Renal cortex interstitium (tissue), 11 donors: ENCODE results near the gene SNRPA. TPM values are rescaled to one million over a fixed set of nuclear protein-coding genes. Genes with fewer than 3 reads are reported as not detected.
A peak's percentile ranks its signal among the peaks of the same experiment; 100 is the strongest.
"Not testable (repeated sequence)": the region's sequence is repeated elsewhere in the genome, so short reads cannot be mapped to it uniquely, and the experiment has no call there.

Experiments used
- DNase-seq, 11 donors: peaks; one replicate each; pipeline ENCODE4 v3.0.0-alpha.2; 2013; ENCODE audit warnings: low read depth in 9 of 11, low spot score in 4 of 11; ENCODE audit errors: extremely low read depth in 1 of 11
- polyA plus RNA-seq, 3 donors: library from polyadenylated mRNA; unstranded; fragments of 120-200 nt; gene quantifications; one replicate each; pipeline ENCODE4 v1.2.1, GENCODE V29; 2013; ENCODE audit not compliant: insufficient read length in 3 of 3

SNRPA gene
- polyA plus RNA-seq, 3 donors, result 111 to 126 (median 117) TPM

DNA sequence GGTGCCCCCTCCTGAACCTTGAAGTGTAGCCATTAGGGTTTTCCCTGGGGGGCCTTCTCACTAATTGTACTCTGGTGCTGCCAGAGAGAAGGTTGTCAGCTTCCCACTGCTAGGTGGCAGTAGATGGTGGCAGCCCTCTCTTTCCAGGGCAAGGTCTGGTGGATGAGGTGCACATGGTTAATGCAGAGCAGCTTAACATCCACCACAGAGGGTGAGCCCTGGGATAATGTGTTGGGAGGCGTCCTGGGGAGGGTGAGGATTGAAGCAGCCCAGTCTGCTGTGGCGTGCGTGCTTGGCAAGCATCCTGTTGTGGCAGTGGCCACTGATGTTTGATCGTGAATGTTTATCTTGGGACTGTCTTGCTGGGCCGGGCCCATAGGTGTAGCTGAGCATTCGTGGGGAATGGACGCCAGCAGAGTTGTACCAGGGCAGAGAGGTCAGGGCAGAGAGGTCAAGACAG is 53.8 kb downstream of the SNRPA start:
- no peak for DNase-seq

DNA sequence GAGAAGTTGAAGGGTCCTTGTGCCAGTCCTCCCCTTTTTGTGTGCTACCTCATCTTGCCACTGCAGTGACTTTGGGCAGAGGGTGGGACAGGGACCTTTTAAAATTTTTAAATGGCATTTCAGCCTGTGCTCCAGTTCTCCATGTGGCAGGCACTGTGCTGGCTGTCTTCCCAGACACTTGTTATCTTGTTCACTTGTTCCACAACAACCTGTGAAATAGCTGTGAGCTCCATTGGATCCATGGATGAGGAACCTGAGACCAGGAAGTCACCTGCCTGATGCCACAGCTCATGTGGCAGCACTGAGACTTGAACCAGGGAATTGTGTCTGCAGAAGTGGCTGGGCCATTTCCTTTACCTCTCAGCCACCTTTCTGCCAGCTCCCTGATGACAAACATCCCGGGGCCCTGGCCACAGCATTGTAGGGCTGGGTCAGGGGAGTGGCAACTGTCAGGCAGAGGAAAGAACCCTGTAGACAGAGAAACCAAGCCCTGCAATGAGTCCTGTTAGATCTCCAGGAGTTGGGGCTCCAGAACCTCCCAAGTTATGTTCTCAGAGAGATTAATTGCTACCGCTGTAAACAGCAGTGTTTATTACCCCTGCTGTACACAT is 54.4 kb downstream of the SNRPA start:
- no peak for DNase-seq

DNA sequence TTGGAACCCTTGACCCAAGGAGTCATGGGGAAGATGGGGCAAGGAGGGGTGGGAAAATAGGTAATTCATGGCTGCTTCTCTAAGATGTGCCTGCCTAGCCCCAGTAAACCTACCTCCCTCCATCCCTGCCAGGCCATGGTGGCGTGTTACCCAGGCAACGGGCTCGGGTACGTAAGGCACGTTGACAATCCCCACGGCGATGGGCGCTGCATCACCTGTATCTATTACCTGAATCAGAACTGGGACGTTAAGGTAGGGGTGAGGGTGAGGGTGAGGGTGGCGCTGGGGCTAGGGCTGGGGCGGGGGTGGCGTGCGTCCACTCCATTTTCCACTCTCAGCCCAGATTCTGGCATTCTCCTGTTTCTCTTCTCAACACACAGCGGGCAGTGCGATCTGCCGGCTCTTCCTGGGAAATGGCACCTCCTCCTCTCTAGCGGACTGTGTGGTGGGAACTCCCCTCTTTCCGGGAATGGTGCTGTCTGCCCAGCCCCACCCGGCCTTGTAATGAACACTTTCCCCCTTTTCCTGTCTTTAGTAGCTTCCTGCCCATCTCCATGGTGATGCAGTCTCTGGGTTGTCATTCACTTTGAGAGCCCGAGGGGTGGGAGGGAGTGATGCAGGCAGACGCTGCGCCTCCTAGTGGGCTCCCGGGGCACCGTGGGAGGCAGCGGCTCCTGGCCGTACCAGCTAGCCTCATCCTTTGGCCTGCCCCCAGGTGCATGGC is 55.6 kb downstream of the SNRPA start:
- peak; percentile 73 to 96 (median 91) for DNase-seq

DNA sequence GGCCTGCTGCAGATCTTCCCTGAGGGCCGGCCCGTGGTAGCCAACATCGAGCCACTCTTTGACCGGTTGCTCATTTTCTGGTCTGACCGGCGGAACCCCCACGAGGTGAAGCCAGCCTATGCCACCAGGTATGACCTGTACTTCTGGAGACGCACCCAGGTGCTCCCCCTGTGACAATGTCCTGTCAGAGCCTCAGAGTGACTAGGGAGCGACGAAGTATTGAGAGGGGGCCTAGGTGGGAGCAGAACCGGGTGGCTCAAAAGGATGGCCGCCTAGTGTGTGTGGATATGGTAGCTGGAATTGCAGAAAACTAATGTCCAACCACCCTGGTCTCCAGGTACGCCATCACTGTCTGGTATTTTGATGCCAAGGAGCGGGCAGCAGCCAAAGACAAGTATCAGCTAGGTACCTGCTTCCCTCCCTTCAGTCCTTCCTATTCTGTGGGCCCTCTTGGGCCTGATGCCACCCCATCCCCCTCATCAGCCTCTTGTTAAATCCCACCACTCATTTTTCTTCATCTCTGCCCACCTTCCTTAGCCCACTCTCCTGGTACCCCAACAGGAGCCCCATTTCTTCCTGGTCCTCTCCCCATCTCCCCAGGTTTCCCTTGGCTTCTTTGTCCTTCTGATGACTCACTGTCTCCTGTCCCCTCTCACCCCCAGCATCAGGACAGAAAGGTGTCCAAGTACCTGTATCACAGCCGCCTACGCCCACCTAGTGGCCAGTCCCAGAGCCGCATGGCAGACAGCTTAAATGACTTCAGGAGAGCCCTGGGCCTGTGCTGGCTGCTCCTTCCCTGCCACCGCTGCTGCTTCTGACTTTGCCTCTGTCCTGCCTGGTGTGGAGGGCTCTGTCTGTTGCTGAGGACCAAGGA is 56.4 kb downstream of the SNRPA start:
- no peak for DNase-seq

DNA sequence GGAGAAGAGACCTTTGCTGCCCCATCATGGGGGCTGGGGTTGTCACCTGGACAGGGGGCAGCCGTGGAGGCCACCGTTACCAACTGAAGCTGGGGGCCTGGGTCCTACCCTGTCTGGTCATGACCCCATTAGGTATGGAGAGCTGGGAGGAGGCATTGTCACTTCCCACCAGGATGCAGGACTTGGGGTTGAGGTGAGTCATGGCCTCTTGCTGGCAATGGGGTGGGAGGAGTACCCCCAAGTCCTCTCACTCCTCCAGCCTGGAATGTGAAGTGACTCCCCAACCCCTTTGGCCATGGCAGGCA is 57.0 kb downstream of the SNRPA start:
- no peak for DNase-seq

DNA sequence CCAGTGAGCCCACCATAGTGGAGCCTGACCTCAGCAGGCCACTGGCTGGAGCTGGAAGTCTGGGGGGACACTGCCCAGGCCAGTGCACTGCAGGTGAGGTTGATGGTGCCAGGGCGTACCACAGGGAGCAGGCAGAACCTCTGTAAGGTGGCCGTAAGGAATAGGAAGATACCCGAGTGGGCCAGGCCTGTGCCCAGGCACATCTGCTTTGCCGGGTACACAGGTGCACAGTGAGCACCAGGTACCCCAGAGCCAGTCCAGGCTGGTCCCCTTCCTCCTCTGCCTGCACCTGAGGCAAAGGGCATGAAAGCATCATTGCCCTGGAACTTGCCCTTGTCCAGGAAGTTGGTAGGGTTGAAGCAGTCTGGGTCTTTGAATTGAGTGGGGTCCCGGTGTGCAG is 57.5 kb downstream of the SNRPA start:
- DNase-seq, result no peak

DNA sequence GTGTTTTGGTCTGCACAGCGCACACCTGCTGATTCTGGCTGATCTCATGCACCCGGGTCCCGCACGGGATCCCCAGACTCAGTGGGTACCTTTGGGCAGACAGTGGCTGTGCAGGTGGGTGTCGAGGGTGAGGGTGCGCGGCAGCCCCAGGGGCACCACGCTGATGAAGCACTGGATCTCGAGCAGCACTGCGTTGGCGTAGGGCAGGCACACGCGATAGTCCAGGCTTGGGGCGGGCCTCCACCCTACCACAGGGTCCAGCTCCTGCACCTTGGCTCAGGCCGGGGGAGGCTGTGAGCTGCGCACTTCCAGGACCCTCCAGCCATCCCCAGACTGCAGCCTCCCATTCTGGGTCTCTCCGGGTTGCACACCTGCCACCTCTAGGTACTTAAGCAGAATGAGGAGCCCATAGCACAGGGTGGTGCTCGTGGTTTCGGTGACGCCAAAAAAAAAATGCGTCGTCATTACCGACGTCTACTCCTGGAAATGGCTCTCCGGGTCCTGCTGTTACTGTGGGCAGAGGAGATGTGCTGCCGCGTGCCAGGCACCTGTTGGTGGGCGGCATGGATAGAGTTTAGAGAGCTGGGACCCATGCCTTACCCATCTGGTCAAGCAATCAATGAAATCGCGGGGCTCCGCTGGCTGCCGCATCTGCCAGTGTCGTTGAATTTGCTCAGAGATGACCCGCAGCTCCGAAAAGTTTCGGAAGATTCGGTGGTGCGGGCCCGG is 58.5 kb downstream of the SNRPA start:
- DNase-seq, result no peak

DNA sequence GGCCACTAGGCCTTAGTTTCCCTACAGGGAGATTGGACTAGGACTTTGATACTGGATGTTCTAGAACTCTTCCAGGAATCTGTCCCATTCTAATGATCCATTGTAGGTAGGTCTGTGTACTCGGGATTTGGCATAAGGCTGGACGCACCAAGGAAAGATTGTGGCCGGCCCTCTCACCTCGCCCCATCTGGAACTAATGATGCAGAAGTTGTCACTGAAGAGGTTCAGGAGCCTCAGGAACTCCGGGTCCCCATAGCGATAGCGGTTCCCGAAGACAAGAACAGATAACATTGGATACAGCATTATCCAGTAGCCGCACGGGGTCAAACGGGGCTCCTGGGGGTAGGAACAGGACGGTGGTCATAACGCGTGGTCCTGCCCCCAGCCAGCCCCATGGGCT is 59.2 kb downstream of the SNRPA start:
- DNase-seq, result no peak

DNA sequence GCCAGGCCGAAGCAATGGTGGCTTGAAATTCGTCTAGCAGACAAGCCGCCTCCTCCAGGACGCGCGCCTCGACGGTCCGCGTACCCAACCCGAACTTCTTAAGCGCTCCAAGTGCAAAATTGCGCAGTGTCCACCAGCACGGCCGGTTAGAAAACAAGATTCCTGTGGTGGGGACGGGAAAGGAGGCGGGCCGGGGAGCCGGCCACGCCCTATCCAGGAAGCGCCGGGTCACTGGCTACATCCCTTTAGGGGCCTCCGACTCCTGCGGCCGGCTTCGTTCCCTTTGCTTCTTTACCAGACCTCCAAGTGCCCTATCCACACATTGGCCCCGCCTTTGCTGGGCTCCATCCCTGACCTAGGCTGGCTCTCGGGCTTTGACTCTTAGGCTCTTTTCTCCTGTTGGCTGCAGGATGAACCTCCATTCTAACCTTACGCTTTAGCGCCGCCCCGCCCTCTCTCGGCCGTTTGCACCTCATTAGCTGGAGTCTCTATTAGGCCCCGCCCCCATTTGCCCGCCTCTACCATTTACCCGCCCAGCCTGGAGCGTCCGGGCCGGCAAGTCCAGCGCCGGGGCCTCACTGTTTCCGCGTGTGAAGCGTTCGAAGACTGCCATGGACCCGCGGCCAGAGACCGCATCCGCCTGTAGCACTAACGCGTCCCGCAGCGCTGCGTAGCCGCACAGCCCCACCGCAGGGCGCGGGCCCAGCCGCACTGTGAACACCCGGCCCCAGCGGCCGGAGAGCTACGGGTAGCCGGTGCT is 59.8 kb downstream of the SNRPA start:
- peak in 3 of 11 donors; percentile 60 to 69 (median 62) for DNase-seq

DNA sequence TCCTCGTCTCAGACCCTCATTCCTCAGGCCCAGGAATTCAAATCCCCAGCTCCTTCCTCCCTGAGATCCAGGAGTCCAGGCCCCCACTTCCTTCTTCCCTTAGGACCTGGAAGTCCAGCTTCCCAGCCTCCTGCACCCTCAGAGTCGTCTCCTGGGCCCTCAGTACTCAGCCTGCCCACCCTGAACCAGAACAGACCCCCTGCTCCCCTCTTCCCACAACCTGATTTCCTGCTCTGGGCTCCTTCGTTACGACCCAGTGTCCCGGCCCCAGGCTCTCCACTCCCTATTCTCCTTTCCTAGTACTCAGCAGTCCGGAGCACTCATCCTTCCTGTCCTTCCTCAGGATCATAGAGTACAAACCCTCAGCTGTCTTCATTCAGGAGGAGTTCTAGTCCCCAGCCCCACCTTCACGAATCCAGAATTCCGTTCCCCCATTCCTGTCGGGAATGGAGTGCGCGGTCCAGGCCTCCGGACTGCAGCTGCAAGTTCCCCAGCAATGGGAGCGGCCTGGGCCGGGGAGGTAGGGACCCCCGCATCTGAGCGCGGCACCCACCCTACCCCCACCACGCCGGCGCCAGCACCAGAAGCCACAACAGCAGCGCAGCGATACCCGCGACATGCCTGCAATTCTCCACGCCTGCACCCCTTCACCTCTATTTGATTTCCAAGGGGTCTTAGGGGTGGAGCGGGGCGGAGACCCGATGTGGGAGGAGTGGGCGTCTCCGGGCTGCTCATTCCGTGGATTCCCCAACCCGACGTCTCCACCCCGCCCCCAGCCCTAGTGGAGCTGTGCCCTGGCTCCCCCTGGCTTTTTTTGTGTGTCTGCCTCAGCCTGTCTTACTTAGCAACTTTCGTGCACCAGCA is 60.7 kb downstream of the SNRPA start:
- no peak for DNase-seq

DNA sequence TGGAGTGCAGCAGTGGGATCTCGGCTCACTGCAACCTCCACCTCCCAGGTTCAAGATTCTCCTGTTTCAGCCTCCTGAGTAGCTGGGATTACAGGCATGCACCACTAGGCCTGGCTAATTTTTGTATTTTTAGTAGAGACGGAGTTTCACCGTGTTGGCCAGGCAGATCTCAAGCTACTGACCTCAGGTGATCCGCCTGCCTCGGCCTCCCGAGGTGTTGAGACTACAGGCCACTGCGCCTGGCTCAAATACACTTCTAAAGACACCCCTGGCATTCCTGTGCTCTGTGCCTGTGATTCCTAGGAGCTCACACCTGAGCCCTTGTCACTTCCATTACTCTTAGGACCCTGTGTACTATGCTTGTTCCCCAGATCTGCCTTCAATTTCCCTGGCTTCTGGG is 61.6 kb downstream of the SNRPA start:
- DNase-seq, result not testable (repeated sequence)

DNA sequence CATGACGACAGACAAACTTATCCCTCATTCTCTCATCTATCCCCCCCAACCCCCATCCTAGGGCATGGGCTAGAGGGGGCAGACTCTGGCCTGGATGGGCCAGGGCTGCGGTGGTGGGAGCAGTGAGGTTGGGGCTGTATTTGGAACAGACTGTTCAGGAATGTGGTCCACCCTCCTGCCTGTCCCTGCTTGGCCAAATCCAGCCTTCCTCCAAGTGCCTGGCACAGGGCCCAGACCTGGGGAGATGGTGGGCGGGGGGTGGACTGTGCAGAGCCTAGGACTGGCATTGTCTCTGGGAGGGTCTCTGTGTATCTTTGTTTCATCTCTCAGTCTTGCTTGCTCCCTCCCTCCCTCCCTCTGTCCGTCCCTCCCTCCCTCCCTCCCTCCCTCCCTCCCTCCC is 62.2 kb downstream of the SNRPA start:
- DNase-seq, result no peak

Other genes starting within 250 kb of the SNRPA start
- gene SHKBP1, start 174.3 kb upstream of the SNRPA start, polyA plus RNA-seq, result 10 to 100 TPM; 44.3 to 47.9 (median 45.6) TPM
- 100 to 1,000 TPM; 156 to 325 (median 271) TPM for gene LTBP4, start 149.8 kb upstream of the SNRPA start, polyA plus RNA-seq
- 10 to 100 TPM in 2 of 3 donors, 1 to 10 TPM in 1; 9.4 to 16.0 (median 15.9) TPM for gene NUMBL, start 60.6 kb upstream of the SNRPA start, polyA plus RNA-seq
- 10 to 100 TPM; 30.7 to 45.2 (median 38.9) TPM for gene COQ8B, start 34.3 kb upstream of the SNRPA start, polyA plus RNA-seq
- 10 to 100 TPM; 12.3 to 15.4 (median 14.2) TPM for gene ITPKC, start 34.1 kb upstream of the SNRPA start, polyA plus RNA-seq
- gene ACTMAP, start 726 bp upstream of the SNRPA start, polyA plus RNA-seq, result 10 to 100 TPM; 14.5 to 18.5 (median 15.1) TPM
- gene MIA, start 24.3 kb downstream of the SNRPA start, polyA plus RNA-seq, result 1 to 10 TPM in 2 of 3 donors, under 1 TPM in 1; 0.19 to 3.5 (median 1.4) TPM
- gene RAB4B, start 27.0 kb downstream of the SNRPA start, polyA plus RNA-seq, result 10 to 100 TPM in 2 of 3 donors, 1 to 10 TPM in 1; 7.0 to 13.5 (median 12.6) TPM
- 10 to 100 TPM; 60.1 to 80.5 (median 74.4) TPM for gene EGLN2, start 48.0 kb downstream of the SNRPA start, polyA plus RNA-seq
- gene CYP2A6, start 99.2 kb downstream of the SNRPA start, polyA plus RNA-seq, result under 1 TPM in 2 of 3 donors, not detected in 1; 0.18 to 0.24 TPM
- gene CYP2A7, start 131.0 kb downstream of the SNRPA start, polyA plus RNA-seq, result under 1 TPM in 2 of 3 donors, not detected in 1; 0.10 to 0.20 TPM
- gene CYP2B6, start 240.1 kb downstream of the SNRPA start, polyA plus RNA-seq, result 1 to 10 TPM; 1.6 to 3.3 (median 3.0) TPM